Measurements from ENCODE around the gene EFCAB6. TPM values are rescaled to one million over a fixed set of nuclear protein-coding genes. Genes with fewer than 3 reads are reported as not detected.

The EFCAB6 gene
- total RNA-seq, 1 experiment from 2014 or later: 0.52 TPM

DNA sequence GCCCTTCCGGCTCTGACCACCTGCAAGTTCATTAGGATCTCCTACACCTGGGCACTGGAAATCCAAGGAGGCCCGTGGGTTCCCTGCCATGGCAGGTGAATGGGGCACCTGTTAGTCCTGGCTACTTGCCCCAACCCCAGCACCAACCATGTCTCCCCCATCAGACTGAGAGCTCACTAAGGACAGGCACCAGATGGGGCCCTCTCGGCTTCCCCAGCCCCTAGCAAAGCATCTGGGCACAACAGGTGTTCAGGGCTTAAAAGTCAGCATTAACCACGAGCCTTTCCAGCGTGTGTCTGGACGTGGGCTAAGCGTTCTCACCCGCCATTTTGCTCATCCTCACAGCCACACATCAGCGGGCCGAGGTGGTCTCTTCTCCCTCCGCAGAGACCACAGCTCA lies 48.0 kb upstream of the EFCAB6 start:
- Histone ChIP-seq H3K9ac (ENCODE audit: low read length) (no peak overlapping the region), H2AFZ (ENCODE audit: low read depth, low read length, poor library complexity, severe bottlenecking) (no peak overlapping the region), H3K79me2 (ENCODE audit: insufficient read depth, low read length) (peaks cover 59% of the 10 kb centered on the region), H3K36me3 (ENCODE audit: control insufficient read depth in 1 of 2, insufficient read depth in 2 of 2, low read length in 2 of 2) (no peaks in the 10 kb centered on the region), H3K9me3 (ENCODE audit: control insufficient read depth in 1 of 2, insufficient read depth in 1 of 2, low read depth in 1 of 2, low read length in 2 of 2) (peaks cover 0 to 3% of the 10 kb centered on the region in 2 experiments; a peak in 1 of 4 replicates), H3K4me3 (replicated peaks in 1 of 2; ENCODE audit: low read depth in 1 of 2, low read length in 2 of 2) (no peak overlapping the region), H3K27me3 (ENCODE audit: insufficient read depth, low read length) (peaks cover 13% of the 10 kb centered on the region; the same call in 1 of the 2 replicates), H3K4me2 (ENCODE audit: low read length) (no peak overlapping the region), H3K9me2 (ENCODE audit: insufficient read depth) (no peaks in the 10 kb centered on the region), H3K27ac (ENCODE audit: low read depth, low read length) (no peak overlapping the region), H3K4me1 (ENCODE audit: control insufficient read depth in 1 of 2, insufficient read depth in 2 of 2, low read length in 2 of 2) (peaks cover 0 to 12% of the 10 kb centered on the region in 2 experiments; a peak in 2 of 4 replicates), H4K20me1 (ENCODE audit: insufficient read depth) (no peaks in the 10 kb centered on the region)
- RAD21 ChIA-PET (ENCODE audit: low non-redundant PET in 1 of 2, low total read pairs in 2 of 2, uncharacterized antibody in 2 of 2, unreplicated experiment in 2 of 2): no interaction called here
- DNase-seq (ENCODE audit: low read depth, low spot score) (no peak), ATAC-seq (no peak)
- CTCF ChIA-PET: interaction anchor here (1.6 kb wide), 1 partner anchor 25 kb away, joined by 3 read pairs; no protein-coding TSS in a partner anchor
- TF ChIP-seq SP1 (IDR thresholded peaks at IDR 0.05; ENCODE audit: low read depth): no peak
- intact Hi-C loops (cut with micrococcal nuclease): no loop called here
- BruUV-seq (replicated peaks): no TSS peak
- POLR2A ChIA-PET: no interaction called here

DNA sequence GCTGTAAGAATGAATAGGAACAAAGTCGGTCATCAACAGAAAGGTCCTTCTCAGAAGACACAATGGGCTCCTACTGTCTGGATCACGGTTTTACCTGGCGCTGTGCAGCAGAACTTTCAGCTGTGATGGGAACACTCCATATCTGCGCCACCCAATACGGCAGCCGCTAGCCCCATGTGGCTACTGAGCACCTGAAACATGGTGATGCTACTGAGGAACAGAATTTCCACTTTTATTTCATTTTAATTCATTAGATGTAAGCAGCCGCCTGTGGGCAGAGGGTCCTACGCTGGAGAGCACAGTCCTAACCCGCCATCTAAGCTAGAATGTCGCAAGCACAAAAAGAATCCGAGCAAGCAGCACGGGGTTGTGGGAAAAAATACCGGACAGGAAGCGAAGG lies 47.5 kb upstream of the EFCAB6 start:
- intact Hi-C loops (cut with micrococcal nuclease): no loop called here
- Histone ChIP-seq H3K9me2 (ENCODE audit: insufficient read depth) (no peaks in the 10 kb centered on the region), H3K27me3 (ENCODE audit: insufficient read depth, low read length) (peaks cover 8% of the 10 kb centered on the region; the same call in 1 of the 2 replicates), H3K4me1 (ENCODE audit: control insufficient read depth in 1 of 2, insufficient read depth in 2 of 2, low read length in 2 of 2) (peaks cover 0 to 16% of the 10 kb centered on the region in 2 experiments; a peak in 2 of 4 replicates), H3K9ac (ENCODE audit: low read length) (no peak overlapping the region), H3K27ac (ENCODE audit: low read depth, low read length) (no peak overlapping the region), H4K20me1 (ENCODE audit: insufficient read depth) (no peaks in the 10 kb centered on the region), H3K36me3 (ENCODE audit: control insufficient read depth in 1 of 2, insufficient read depth in 2 of 2, low read length in 2 of 2) (no peaks in the 10 kb centered on the region), H3K4me2 (ENCODE audit: low read length) (no peak overlapping the region), H2AFZ (ENCODE audit: low read depth, low read length, poor library complexity, severe bottlenecking) (no peak overlapping the region), H3K79me2 (ENCODE audit: insufficient read depth, low read length) (peaks cover 64% of the 10 kb centered on the region), H3K9me3 (ENCODE audit: control insufficient read depth in 1 of 2, insufficient read depth in 1 of 2, low read depth in 1 of 2, low read length in 2 of 2) (peaks cover 0 to 3% of the 10 kb centered on the region in 2 experiments; a peak in 1 of 4 replicates), H3K4me3 (replicated peaks in 1 of 2; ENCODE audit: low read depth in 1 of 2, low read length in 2 of 2) (no peak overlapping the region)
- RAD21 ChIA-PET (ENCODE audit: low non-redundant PET in 1 of 2, low total read pairs in 2 of 2, uncharacterized antibody in 2 of 2, unreplicated experiment in 2 of 2): no interaction called here
- POLR2A ChIA-PET: no interaction called here
- ATAC-seq: no peak
- no TSS peak for BruUV-seq (replicated peaks)
- no peak for DNase-seq (ENCODE audit: low read depth, low spot score)
- CTCF ChIA-PET: interaction anchor here (1.6 kb wide), 1 partner anchor 26 kb away, joined by 3 read pairs; no protein-coding TSS in a partner anchor
- TF ChIP-seq, protein P1, sequence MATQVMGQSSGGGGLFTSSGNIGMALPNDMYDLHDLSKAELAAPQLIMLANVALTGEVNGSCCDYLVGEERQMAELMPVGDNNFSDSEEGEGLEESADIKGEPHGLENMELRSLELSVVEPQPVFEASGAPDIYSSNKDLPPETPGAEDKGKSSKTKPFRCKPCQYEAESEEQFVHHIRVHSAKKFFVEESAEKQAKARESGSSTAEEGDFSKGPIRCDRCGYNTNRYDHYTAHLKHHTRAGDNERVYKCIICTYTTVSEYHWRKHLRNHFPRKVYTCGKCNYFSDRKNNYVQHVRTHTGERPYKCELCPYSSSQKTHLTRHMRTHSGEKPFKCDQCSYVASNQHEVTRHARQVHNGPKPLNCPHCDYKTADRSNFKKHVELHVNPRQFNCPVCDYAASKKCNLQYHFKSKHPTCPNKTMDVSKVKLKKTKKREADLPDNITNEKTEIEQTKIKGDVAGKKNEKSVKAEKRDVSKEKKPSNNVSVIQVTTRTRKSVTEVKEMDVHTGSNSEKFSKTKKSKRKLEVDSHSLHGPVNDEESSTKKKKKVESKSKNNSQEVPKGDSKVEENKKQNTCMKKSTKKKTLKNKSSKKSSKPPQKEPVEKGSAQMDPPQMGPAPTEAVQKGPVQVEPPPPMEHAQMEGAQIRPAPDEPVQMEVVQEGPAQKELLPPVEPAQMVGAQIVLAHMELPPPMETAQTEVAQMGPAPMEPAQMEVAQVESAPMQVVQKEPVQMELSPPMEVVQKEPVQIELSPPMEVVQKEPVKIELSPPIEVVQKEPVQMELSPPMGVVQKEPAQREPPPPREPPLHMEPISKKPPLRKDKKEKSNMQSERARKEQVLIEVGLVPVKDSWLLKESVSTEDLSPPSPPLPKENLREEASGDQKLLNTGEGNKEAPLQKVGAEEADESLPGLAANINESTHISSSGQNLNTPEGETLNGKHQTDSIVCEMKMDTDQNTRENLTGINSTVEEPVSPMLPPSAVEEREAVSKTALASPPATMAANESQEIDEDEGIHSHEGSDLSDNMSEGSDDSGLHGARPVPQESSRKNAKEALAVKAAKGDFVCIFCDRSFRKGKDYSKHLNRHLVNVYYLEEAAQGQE (IDR thresholded peaks at IDR 0.05; ENCODE audit: low read depth): no peak
- TF ChIP-seq EZH2 (IDR thresholded peaks at IDR 0.05) (no peak), YY1 (IDR thresholded peaks at IDR 0.05; ENCODE audit: extremely low read depth, insufficient replicate concordance, low read depth, low read length) (no peak), POLR2AphosphoS5 (IDR thresholded peaks at IDR 0.05; ENCODE audit: low read depth, low read length) (no peak), SRF (IDR thresholded peaks at IDR 0.05; ENCODE audit: low read depth) (no peak), TCF7L2 (IDR thresholded peaks at IDR 0.05; ENCODE audit: borderline replicate concordance, extremely low read depth, insufficient read depth, insufficient read length) (no peak), EGR1 (IDR thresholded peaks at IDR 0.05; ENCODE audit: low read depth) (no peak), RAD21 (IDR thresholded peaks at IDR 0.05; ENCODE audit: low read depth) (no peak), CEBPB (IDR thresholded peaks at IDR 0.05; ENCODE audit: low read depth) (no peak), SIN3A (IDR thresholded peaks at IDR 0.05; ENCODE audit: low read depth) (no peak)
- TF ChIP-seq, protein P2, sequence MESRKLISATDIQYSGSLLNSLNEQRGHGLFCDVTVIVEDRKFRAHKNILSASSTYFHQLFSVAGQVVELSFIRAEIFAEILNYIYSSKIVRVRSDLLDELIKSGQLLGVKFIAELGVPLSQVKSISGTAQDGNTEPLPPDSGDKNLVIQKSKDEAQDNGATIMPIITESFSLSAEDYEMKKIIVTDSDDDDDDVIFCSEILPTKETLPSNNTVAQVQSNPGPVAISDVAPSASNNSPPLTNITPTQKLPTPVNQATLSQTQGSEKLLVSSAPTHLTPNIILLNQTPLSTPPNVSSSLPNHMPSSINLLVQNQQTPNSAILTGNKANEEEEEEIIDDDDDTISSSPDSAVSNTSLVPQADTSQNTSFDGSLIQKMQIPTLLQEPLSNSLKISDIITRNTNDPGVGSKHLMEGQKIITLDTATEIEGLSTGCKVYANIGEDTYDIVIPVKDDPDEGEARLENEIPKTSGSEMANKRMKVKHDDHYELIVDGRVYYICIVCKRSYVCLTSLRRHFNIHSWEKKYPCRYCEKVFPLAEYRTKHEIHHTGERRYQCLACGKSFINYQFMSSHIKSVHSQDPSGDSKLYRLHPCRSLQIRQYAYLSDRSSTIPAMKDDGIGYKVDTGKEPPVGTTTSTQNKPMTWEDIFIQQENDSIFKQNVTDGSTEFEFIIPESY (IDR thresholded peaks at IDR 0.05; ENCODE audit: extremely low read depth, insufficient replicate concordance, low read length): no peak
- TF ChIP-seq, protein P3, sequence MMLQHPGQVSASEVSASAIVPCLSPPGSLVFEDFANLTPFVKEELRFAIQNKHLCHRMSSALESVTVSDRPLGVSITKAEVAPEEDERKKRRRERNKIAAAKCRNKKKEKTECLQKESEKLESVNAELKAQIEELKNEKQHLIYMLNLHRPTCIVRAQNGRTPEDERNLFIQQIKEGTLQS (IDR thresholded peaks at IDR 0.05): no peak
